Body of pancreas (tissue), 4 donors: ENCODE measurements around the gene POLR3H. TPM values are rescaled to one million over a fixed set of nuclear protein-coding genes. Genes with fewer than 3 reads are reported as not detected.

Source experiments
- ATAC-seq: fragments of 150-250 bp; one replicate; pipeline ENCODE4 v1.9.1; 2016
- DNase-seq, 4 donors: peaks; one replicate each; pipeline ENCODE4 v3.0.0-alpha.2; 2019
- H3K27ac ChIP-seq, 4 donors: fragments of 200-600 bp; sonication (generic); 1 replicate in 3 of 4; 2 replicates in 1 of 4; pipeline versions ENCODE4 v1.5.1 to v1.6.1; 2016 to 2019; ENCODE audit warnings: mild to moderate bottlenecking in 1 of 4, mixed read lengths in 1 of 4, moderate library complexity in 1 of 4
- H3K27me3 ChIP-seq, 2 donors: fragments of 200-600 bp; sonication (generic); one replicate each; pipeline ENCODE4 v1.6.0; 2016; ENCODE audit warnings: mild to moderate bottlenecking in 1 of 2
- H3K36me3 ChIP-seq, 2 donors: fragments of 200-600 bp; sonication (generic); replicated peaks in 1 of 2; 2 replicates each; pipeline ENCODE4 v1.5.1; 2016; ENCODE audit warnings: low read depth in 2 of 2; ENCODE audit not compliant: insufficient read depth in 1 of 2
- H3K4me1 ChIP-seq: fragments of 200-600 bp; sonication (generic); one replicate; pipeline ENCODE4 v1.6.0; 2016
- H3K4me3 ChIP-seq, 2 donors: fragments of 200-600 bp; sonication (generic); 1 replicate in 1 of 2; 2 replicates in 1 of 2; pipeline ENCODE4 v1.5.1; 2016 to 2019
- H3K9me3 ChIP-seq, 3 donors: fragments of 200-600 bp; sonication (generic); 1 replicate in 2 of 3; 2 replicates in 1 of 3; pipeline ENCODE4 v1.5.1; 2016
- CTCF ChIP-seq, 7 experiments: fragments of 450-650 bp in 4 of 7; fragments of 200-600 bp in 3 of 7; sonication (generic) in 3 of 7; IDR thresholded peaks; one replicate each; pipeline ENCODE4 v1.5.1; 2016 to 2019; ENCODE audit warnings: antibody characterized with exemption in 7 of 7
- POLR2A ChIP-seq, 3 donors: fragments of 450-650 bp; IDR thresholded peaks; one replicate each; pipeline ENCODE4 v1.6.1; 2016; ENCODE audit warnings: antibody characterized with exemption in 3 of 3, mild to moderate bottlenecking in 2 of 3
- WGBS, 2 donors: methylation state at CpG; one replicate each; pipeline ENCODE4 v1.1.5; 2017; 5-methylcytosine and 5-hydroxymethylcytosine counted together
- intact Hi-C: fragments of 100-400 bp; cut with DNase I; formaldehyde crosslinking; loops from one replicate; pipeline ENCODE4 v1.15.1; 2023
- total RNA-seq, 2 donors: library from RNA; depleted of rRNA; stranded (reverse); fragments of >200 nt; gene quantifications; one replicate each; pipeline ENCODE4 v1.1.0, GENCODE V29; 2016

POLR3H gene
- total RNA-seq, 2 donors from 2014 or later, result 18.9 to 24.7 TPM

DNA sequence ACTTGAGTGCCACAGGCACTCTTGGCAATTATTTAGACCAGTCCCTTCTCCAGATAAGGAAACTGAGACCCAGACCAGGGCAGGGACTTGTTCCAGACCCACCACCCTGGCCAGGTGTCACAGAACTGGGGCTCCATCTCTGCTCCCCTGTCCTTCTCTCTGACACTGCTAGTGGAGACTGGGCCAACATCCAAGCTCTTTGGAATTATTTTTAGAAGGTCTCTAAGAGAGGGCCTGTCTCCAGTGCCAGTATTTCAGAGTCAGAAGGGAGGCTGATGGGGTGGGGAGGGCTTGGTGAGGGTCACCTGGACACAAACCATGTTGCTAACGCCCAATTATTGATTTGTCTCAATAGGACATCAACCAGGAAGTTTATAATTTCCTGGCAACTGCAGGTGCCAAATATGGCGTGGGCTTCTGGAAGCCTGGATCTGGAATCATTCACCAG, 32.7 kb downstream of the POLR3H start:
- no peak for TF ChIP-seq POLR2A (IDR thresholded peaks at IDR 0.05)
- no peak for TF ChIP-seq CTCF (IDR thresholded peaks at IDR 0.05)
- intact Hi-C loops, result loop anchor here (10.0 kb wide), 1 partner anchor 57 kb away; no protein-coding TSS in a partner anchor
- Histone ChIP-seq H3K4me3 (no peak overlapping the region), H3K9me3 (no peaks in the 10 kb centered on the region), H3K27me3 (no peaks in the 10 kb centered on the region), H3K4me1 (peaks cover 24% of the 10 kb centered on the region), H3K27ac (peak overlapping the region in 3 of 4 donors; percentile 23 to 69 (median 46)), H3K36me3 (peaks cover 0 to 22% of the 10 kb centered on the region in 2 donors)
- ATAC-seq, result peak; percentile 58
- WGBS, 2 donors, result 32 to 47% methylated on average over 2 of the region's 2 CpGs
- peak in 1 of 4 donors; percentile 44 for DNase-seq

GRCh38 chr22:41508770-41509170, 35.5 kb downstream of the POLR3H start:
- 75% methylated on average over 12 of the region's 12 CpGs; no CpG with 5 or more reads in 1 of the 2 donors for WGBS, 2 donors
- Histone ChIP-seq H3K27ac (no peak overlapping the region), H3K36me3 (peaks cover 0 to 13% of the 10 kb centered on the region in 2 donors), H3K4me1 (peaks cover 24% of the 10 kb centered on the region), H3K9me3 (no peaks in the 10 kb centered on the region), H3K27me3 (no peaks in the 10 kb centered on the region), H3K4me3 (no peak overlapping the region)
- TF ChIP-seq POLR2A (IDR thresholded peaks at IDR 0.05) (no peak), CTCF (IDR thresholded peaks at IDR 0.05) (no peak)
- no peak for DNase-seq
- intact Hi-C loops, result no loop called here
- no peak for ATAC-seq

DNA sequence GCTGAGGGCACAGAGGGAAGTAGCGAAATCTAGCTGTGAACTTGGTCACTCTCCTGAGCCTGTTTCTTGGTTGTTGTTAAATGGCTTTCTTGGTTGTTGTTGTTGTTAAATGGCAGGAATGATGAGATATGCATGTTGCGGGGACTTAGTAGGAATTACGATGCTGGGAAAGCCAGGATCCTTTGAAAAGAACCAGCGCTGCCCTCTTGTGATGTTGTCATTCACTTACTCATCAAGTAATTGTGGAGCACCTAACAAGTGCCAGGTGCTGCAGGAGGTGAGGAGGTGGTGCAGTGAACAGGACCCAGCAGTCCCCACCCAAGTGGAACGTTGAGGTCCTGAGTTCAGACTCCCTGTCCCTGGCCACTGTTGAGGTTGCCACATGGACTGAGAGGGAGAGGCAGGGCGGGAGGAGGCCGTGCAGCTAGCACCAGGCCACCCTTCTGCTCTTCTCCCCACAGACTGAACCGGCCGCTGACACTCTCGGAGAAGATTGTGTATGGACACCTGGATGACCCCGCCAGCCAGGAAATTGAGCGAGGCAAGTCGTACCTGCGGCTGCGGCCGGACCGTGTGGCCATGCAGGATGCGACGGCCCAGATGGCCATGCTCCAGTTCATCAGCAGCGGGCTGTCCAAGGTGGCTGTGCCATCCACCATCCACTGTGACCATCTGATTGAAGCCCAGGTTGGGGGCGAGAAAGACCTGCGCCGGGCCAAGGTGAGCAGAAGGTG, 36.8 kb downstream of the POLR3H start:
- ATAC-seq, result no peak
- Histone ChIP-seq H3K9me3 (no peaks in the 10 kb centered on the region), H3K27me3 (no peaks in the 10 kb centered on the region), H3K27ac (no peak overlapping the region), H3K4me3 (no peak overlapping the region), H3K4me1 (peaks cover 24% of the 10 kb centered on the region), H3K36me3 (peaks cover 0 to 12% of the 10 kb centered on the region in 2 donors)
- intact Hi-C loops, result no loop called here
- DNase-seq, result no peak
- TF ChIP-seq POLR2A (IDR thresholded peaks at IDR 0.05) (no peak), CTCF (IDR thresholded peaks at IDR 0.05) (no peak)
- 91 to 94% methylated on average over 10 to 22 of the region's 23 CpGs for WGBS, 2 donors

DNA sequence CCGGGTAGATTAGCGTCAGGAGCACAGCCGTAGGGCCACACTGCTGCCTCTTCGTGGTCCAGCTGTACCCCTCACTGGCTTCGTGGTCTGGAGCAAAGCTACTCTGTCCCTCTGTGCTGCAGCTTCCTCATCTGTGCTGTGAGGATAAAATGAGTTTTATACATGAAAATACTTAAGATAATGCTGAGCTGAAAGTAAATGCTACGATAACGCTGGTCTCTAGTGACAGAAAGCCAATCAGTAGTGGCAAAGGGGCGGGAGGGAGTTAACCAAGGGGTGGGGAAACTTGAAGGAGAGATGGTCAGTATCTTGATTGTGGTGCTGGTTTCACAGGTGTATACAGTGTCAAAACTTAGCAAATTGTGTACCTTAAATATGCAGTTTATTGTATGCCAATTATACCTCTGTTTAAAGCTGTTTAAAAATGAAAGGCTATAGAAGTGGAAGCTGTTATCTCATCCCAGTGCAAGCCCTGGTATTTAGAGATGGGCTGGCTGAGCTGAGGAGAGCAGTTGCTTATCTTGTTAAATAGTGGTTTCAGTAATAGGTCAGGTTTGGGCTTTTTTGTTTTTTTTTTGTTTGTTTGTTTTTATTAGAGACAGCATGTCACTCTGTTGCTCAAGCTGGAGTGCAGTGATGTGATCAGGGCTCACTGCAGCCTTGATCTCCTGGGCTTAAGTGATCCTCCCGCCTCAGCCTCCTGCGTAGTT, 38.6 kb downstream of the POLR3H start:
- H3K9me3 ChIP-seq, result no peaks in the 10 kb centered on the region
- no peaks in the 10 kb centered on the region for H3K27me3 ChIP-seq
- ATAC-seq, result no peak

More for the DNA sequence above, 38.6 kb downstream of the POLR3H start:
- WGBS, 2 donors, result 89% methylated on average over 10 of the region's 10 CpGs
- TF ChIP-seq CTCF (IDR thresholded peaks at IDR 0.05) (no peak), POLR2A (IDR thresholded peaks at IDR 0.05) (no peak)
- Histone ChIP-seq H3K27ac (no peak overlapping the region), H3K4me1 (peaks cover 8% of the 10 kb centered on the region), H3K4me3 (no peak overlapping the region), H3K36me3 (peaks cover 0 to 9% of the 10 kb centered on the region in 2 donors)
- intact Hi-C loops, result no loop called here
- no peak for DNase-seq
